Neural cell (in vitro differentiated cells): ENCODE measurements around the gene ALDH2. TPM values are rescaled to one million over a fixed set of nuclear protein-coding genes. Genes with fewer than 3 reads are reported as not detected.

Experiments used
- H2AFZ ChIP-seq: fragments of 200-600, 300-800 bp; sonication (generic), shearing (Covaris generic); 2 replicates; pipeline ENCODE4 v1.6.0; 2014; ENCODE audit warnings: low read depth, mild to moderate bottlenecking, antibody characterized with exemption, low read length, moderate library complexity
- H3F3A ChIP-seq: fragments of 200-600 bp; shearing (Covaris generic); 2 replicates; pipeline ENCODE4 v1.6.1; 2016; ENCODE audit warnings: mild to moderate bottlenecking, moderate library complexity, mixed read lengths, antibody characterized with exemption, low read length; ENCODE audit not compliant: insufficient read depth, poor library complexity, severe bottlenecking
- H3K27ac ChIP-seq: fragments of 200-600, 300-800 bp; sonication (generic), shearing (Covaris generic); 2 replicates; pipeline ENCODE4 v1.5.1; 2014; ENCODE audit warnings: mild to moderate bottlenecking, low read length, moderate library complexity
- H3K27me3 ChIP-seq: fragments of 300-800, 200-600 bp; sonication (generic), shearing (Covaris generic); 2 replicates; pipeline ENCODE4 v1.6.0; 2014; ENCODE audit warnings: mild to moderate bottlenecking, low read depth, low read length, moderate library complexity; ENCODE audit not compliant: insufficient read depth
- H3K36me3 ChIP-seq: fragments of 300-800, 200-600 bp; sonication (generic), shearing (Covaris generic); 2 replicates; pipeline ENCODE4 v1.5.1; 2014; ENCODE audit warnings: mild to moderate bottlenecking, antibody characterized with exemption, low read length, moderate library complexity; ENCODE audit not compliant: insufficient read depth
- H3K4me2 ChIP-seq: fragments of 300-800, 200-600 bp; sonication (generic), shearing (Covaris generic); 2 replicates; pipeline ENCODE4 v1.6.0; 2014; ENCODE audit warnings: mild to moderate bottlenecking, low read length
- H3K4me3 ChIP-seq: fragments of 300-800, 200-600 bp; sonication (generic), shearing (Covaris generic); 2 replicates; pipeline ENCODE4 v1.5.1; 2014; ENCODE audit warnings: mild to moderate bottlenecking, low read length, moderate library complexity
- H3K79me2 ChIP-seq: fragments of 200-600 bp; shearing (Covaris generic); replicated peaks from 2 replicates; pipeline ENCODE4 v1.6.0; 2014; ENCODE audit warnings: mild to moderate bottlenecking, low read length, moderate library complexity; ENCODE audit not compliant: insufficient read depth
- H3K9ac ChIP-seq: fragments of 300-800, 200-600 bp; sonication (generic), shearing (Covaris generic); 2 replicates; pipeline ENCODE4 v1.6.1; 2016; ENCODE audit warnings: mild to moderate bottlenecking, low read length, mixed read lengths
- H3K9me2 ChIP-seq: fragments of 200-600 bp; shearing (Covaris generic); 2 replicates; pipeline ENCODE4 v1.6.1; 2016; ENCODE audit warnings: mild to moderate bottlenecking, low read length, mixed read lengths; ENCODE audit not compliant: insufficient read depth
- H3K9me3 ChIP-seq: fragments of 200-600, 300-800 bp; sonication (generic), shearing (Covaris generic); 2 replicates; pipeline ENCODE4 v1.6.1; 2016; ENCODE audit warnings: mild to moderate bottlenecking, mixed run types, low read length, moderate library complexity, mixed read lengths
- H4K20me1 ChIP-seq: fragments of 200-600 bp; shearing (Covaris generic); 2 replicates; pipeline ENCODE4 v1.6.1; 2016; ENCODE audit warnings: mild to moderate bottlenecking, mixed run types; ENCODE audit not compliant: insufficient read depth
- CTCF ChIP-seq: fragments of 450-650 bp; IDR thresholded peaks from 2 replicates; pipeline ENCODE4 v1.5.1; 2014; ENCODE audit warnings: antibody characterized with exemption, mild to moderate bottlenecking, moderate library complexity; ENCODE audit not compliant: poor library complexity, severe bottlenecking
- EP300 ChIP-seq: fragments of 450-650 bp; conservative IDR thresholded peaks from 2 replicates; pipeline ENCODE4 v1.6.1; 2014; ENCODE audit warnings: antibody characterized with exemption, mild to moderate bottlenecking, moderate library complexity; ENCODE audit not compliant: poor library complexity, severe bottlenecking
- EZH2 ChIP-seq: fragments of 200-600, 300-800 bp; shearing (Covaris generic), sonication (generic); IDR thresholded peaks from 2 replicates; pipeline ENCODE4 v1.6.1; 2014; ENCODE audit warnings: antibody characterized with exemption, low read length, borderline replicate concordance, mild to moderate bottlenecking; ENCODE audit not compliant: insufficient read depth, poor library complexity, severe bottlenecking
- MXI1 ChIP-seq: fragments of 450-650 bp; conservative IDR thresholded peaks from 2 replicates; pipeline ENCODE4 v1.6.1; 2014; ENCODE audit warnings: antibody characterized with exemption, mild to moderate bottlenecking; ENCODE audit not compliant: poor library complexity, severe bottlenecking
- POLR2AphosphoS5 ChIP-seq: IDR thresholded peaks from 2 replicates; pipeline ENCODE4 v1.6.1; 2012
- RAD21 ChIP-seq: fragments of 450-650 bp; conservative IDR thresholded peaks from 2 replicates; pipeline ENCODE4 v1.6.1; 2014; ENCODE audit warnings: antibody characterized with exemption, mild to moderate bottlenecking, moderate library complexity
- REST ChIP-seq: IDR thresholded peaks from 2 replicates; pipeline ENCODE4 v1.6.1; 2012; ENCODE audit warnings: borderline replicate concordance
- SMC3 ChIP-seq: fragments of 450-650 bp; conservative IDR thresholded peaks from 2 replicates; pipeline ENCODE4 v1.6.1; 2014; ENCODE audit warnings: antibody characterized with exemption, mild to moderate bottlenecking, moderate library complexity; ENCODE audit not compliant: poor library complexity
- TAF1 ChIP-seq: IDR thresholded peaks from 2 replicates; pipeline ENCODE4 v1.6.1; 2012; ENCODE audit warnings: low read depth
- polyA plus RNA-seq: library from polyadenylated mRNA; depleted of rRNA; stranded (reverse); fragments of >200 nt; gene quantifications from 2 replicates; pipeline ENCODE4 v1.2.3, GENCODE V29; 2014

ALDH2 gene
- polyA plus RNA-seq, 1 donor from 2014 or later, result 64.3 TPM

GRCh38 chr12:111767362-111768158 lies 827 bp downstream of the ALDH2 start:
- Histone ChIP-seq H3K27ac (peak overlapping the region; percentile 26), H3K79me2 (peaks cover 5% of the 10 kb centered on the region), H3K9ac (peak overlapping the region; percentile 79), H3K9me3 (no peaks in the 10 kb centered on the region), H2AFZ (peak overlapping the region; percentile 67), H3K4me2 (peak overlapping the region; percentile 98), H3K9me2 (no peaks in the 10 kb centered on the region), H3K27me3 (no peaks in the 10 kb centered on the region), H3K36me3 (no peaks in the 10 kb centered on the region), H3F3A (no peaks in the 10 kb centered on the region), H3K4me3 (peak overlapping the region; percentile 83), H4K20me1 (no peaks in the 10 kb centered on the region)
- TF ChIP-seq EP300, result no peak
- no peak for TF ChIP-seq MXI1
- no peak for TF ChIP-seq EZH2
- TF ChIP-seq REST, result no peak
- TF ChIP-seq POLR2AphosphoS5, result no peak
- no peak for TF ChIP-seq RAD21
- no peak for TF ChIP-seq TAF1
- TF ChIP-seq CTCF, result no peak
- TF ChIP-seq SMC3, result no peak

- Histone ChIP-seq H2AFZ (no peak overlapping the region), H3K27me3 (no peaks in the 10 kb centered on the region), H3K9me2 (no peaks in the 10 kb centered on the region), H3K9me3 (no peaks in the 10 kb centered on the region), H3K36me3 (no peaks in the 10 kb centered on the region), H4K20me1 (no peaks in the 10 kb centered on the region), H3K27ac (no peak overlapping the region), H3K9ac (peak overlapping the region; percentile 79), H3K79me2 (peaks cover 5% of the 10 kb centered on the region), H3K4me3 (peak overlapping the region; percentile 83), H3F3A (no peaks in the 10 kb centered on the region), H3K4me2 (peak overlapping the region; percentile 98)
- TF ChIP-seq REST (no peak), EP300 (no peak), EZH2 (no peak), TAF1 (no peak), SMC3 (no peak), MXI1 (no peak), RAD21 (no peak), CTCF (no peak), POLR2AphosphoS5 (no peak)
These were observed 1.6 kb downstream of the ALDH2 start for GRCh38 chr12:111768159-111768895.
